SH-SY5Y (cell line): Measurements from ENCODE around the gene SPINK8.

Experiments used
- GATA2 ChIP-seq: IDR thresholded peaks from 2 replicates; pipeline ENCODE4 v1.6.1; 2011; ENCODE audit warnings: mild to moderate bottlenecking, low read depth, low read length
- GATA3 ChIP-seq: IDR thresholded peaks from 2 replicates; pipeline ENCODE4 v1.6.1; 2011; ENCODE audit warnings: low read depth, mild to moderate bottlenecking, low read length, moderate library complexity

GRCh38 chr3:48371651-48372376 lies 38.4 kb upstream of the SPINK8 start, which contains the start of gene FBXW12:
- no peak for TF ChIP-seq GATA2
- TF ChIP-seq GATA3, result no peak
